Measurements from ENCODE around the gene HSPB7. TPM values are rescaled to one million over a fixed set of nuclear protein-coding genes. Genes with fewer than 3 reads are reported as not detected.
"Not testable (repeated sequence)": the region's sequence is repeated elsewhere in the genome, so short reads cannot be mapped to it uniquely, and the experiment has no call there.

Gene HSPB7
- total and polyA plus RNA-seq, 2 of the 8 experiments (the other 6 are each of a cell fraction or from before 2014, with no cell fraction given): not detected

GRCh38 chr1:16051949-16052348 lies 34.1 kb upstream of the HSPB7 start:
- H3K79me2 ChIP-seq (ENCODE audit: control insufficient read depth in 1 of 2, insufficient read depth in 2 of 2, low read length in 2 of 2); H3K23ac ChIP-seq (ENCODE audit: insufficient read length); H4K8ac ChIP-seq (ENCODE audit: extremely low read depth, insufficient read depth, low read length); H3K4me3 ChIP-seq (ENCODE audit: extremely low read depth in 1 of 4, insufficient read depth in 2 of 4, low read depth in 3 of 4, low read length in 4 of 4); H2BK120ac ChIP-seq (replicated peaks; ENCODE audit: low read depth, low read length); H2AK5ac ChIP-seq (ENCODE audit: low read depth, low read length); H2BK15ac ChIP-seq (ENCODE audit: low read length); H3K56ac ChIP-seq (replicated peaks; ENCODE audit: insufficient read length, low read depth, low read length); H4K20me1 ChIP-seq (replicated peaks in 1 of 2; ENCODE audit: control insufficient read depth in 1 of 2, insufficient read depth in 2 of 2, low read length in 2 of 2); H3K36me3 ChIP-seq (ENCODE audit: control insufficient read depth in 2 of 4, insufficient read depth in 4 of 4, low read length in 3 of 4); H3K23me2 ChIP-seq (ENCODE audit: low read depth, low read length); H3K14ac ChIP-seq (ENCODE audit: insufficient read length); H3K18ac ChIP-seq (ENCODE audit: extremely low read depth, low read length); H4K91ac ChIP-seq (replicated peaks; ENCODE audit: insufficient read length, low read length); POLR2A ChIA-PET (ENCODE audit: partially characterized antibody); H2AFZ ChIP-seq (ENCODE audit: low read length); H3K4ac ChIP-seq (replicated peaks; ENCODE audit: insufficient read length, low read depth, low read length); H3K9ac ChIP-seq (replicated peaks in 1 of 4; ENCODE audit: extremely low read depth in 1 of 4, low read depth in 3 of 4, low read length in 3 of 4); DNase-seq (ENCODE audit: low read depth in 1 of 2, low spot score in 2 of 2); H2BK5ac ChIP-seq (ENCODE audit: low read depth, low read length); H3K4me2 ChIP-seq (ENCODE audit: insufficient read depth in 1 of 2, low read depth in 2 of 2, low read length in 2 of 2); H2BK12ac ChIP-seq (ENCODE audit: low read depth, low read length); FAIRE-seq; H3K79me1 ChIP-seq (ENCODE audit: low read depth, low read length); H3K27me3 ChIP-seq (replicated peaks in 1 of 4; ENCODE audit: control insufficient read depth in 3 of 4, extremely low read depth in 1 of 4, insufficient read depth in 3 of 4, low read length in 3 of 4); H3K27ac ChIP-seq (ENCODE audit: low read depth, low read length); H3K9me3 ChIP-seq (ENCODE audit: insufficient read depth in 2 of 2, low read depth in 1 of 2, low read length in 1 of 2); H4K5ac ChIP-seq (ENCODE audit: insufficient read length, low read depth, low read length); H2BK20ac ChIP-seq (ENCODE audit: low read length): not testable (repeated sequence)
- 91% methylated on average over 9 of the region's 12 CpGs; no CpG with 5 or more reads in 1 of the 2 experiments for WGBS, 2 experiments (ENCODE audit: extremely low coverage in 1 of 2, insufficient coverage in 1 of 2, insufficient read length in 1 of 2, insufficient replicate concordance in 2 of 2, low coverage in 1 of 2, low lambda C conversion rate in 2 of 2, missing lambda C conversion rate in 1 of 2)
- H3K4me1 ChIP-seq (replicated peaks in 1 of 4; ENCODE audit: control insufficient read depth in 3 of 4, insufficient read depth in 4 of 4, low read length in 3 of 4): peaks cover 0 to 27% (median 8%) of the 10 kb centered on the region in 4 experiments; a peak in 6 of 7 replicates
- CTCF ChIA-PET (ENCODE audit: partially characterized antibody): interaction anchor here (1.0 kb wide), 1 partner anchor 35 kb away, joined by 3 read pairs; the partner anchor contains the start of gene HSPB7
